Gastrocnemius medialis (tissue), 4 donors: ENCODE measurements around the gene MPHOSPH9. TPM values are rescaled to one million over a fixed set of nuclear protein-coding genes. Genes with fewer than 3 reads are reported as not detected.

ENCODE experiments used
- ATAC-seq, 2 donors: fragments of 150-250 bp; one replicate each; pipeline ENCODE4 v1.9.1; 2016
- DNase-seq, 2 donors: peaks; one replicate each; pipeline ENCODE4 v3.0.0-alpha.2; 2019
- H3K27ac ChIP-seq, 4 donors: fragments of 200-600 bp; sonication (generic); 1 replicate in 1 of 4; 2 replicates in 3 of 4; pipeline ENCODE4 v1.5.1; 2016 to 2018; ENCODE audit warnings: mild to moderate bottlenecking in 2 of 4, moderate library complexity in 1 of 4
- H3K27me3 ChIP-seq, 3 donors: fragments of 200-600 bp; sonication (generic) in 2 of 3; 1 replicate in 1 of 3; 2 replicates in 2 of 3; pipeline versions ENCODE4 v1.5.1 to v1.6.0; 2016 to 2019; ENCODE audit warnings: mild to moderate bottlenecking in 1 of 3, moderate library complexity in 1 of 3
- H3K36me3 ChIP-seq, 2 donors: fragments of 200-600 bp; sonication (generic) in 1 of 2; one replicate each; pipeline ENCODE4 v1.5.1; 2017 to 2018
- H3K4me1 ChIP-seq, 2 donors: fragments of 200-600 bp; sonication (generic) in 1 of 2; one replicate each; pipeline ENCODE4 v1.5.1; 2016 to 2017; ENCODE audit warnings: mild to moderate bottlenecking in 2 of 2
- H3K4me3 ChIP-seq, 4 donors: fragments of 200-600 bp; sonication (generic) in 3 of 4; 1 replicate in 1 of 4; 2 replicates in 3 of 4; pipeline ENCODE4 v1.5.1; 2016 to 2019; ENCODE audit warnings: mild to moderate bottlenecking in 2 of 4
- H3K9me3 ChIP-seq, 3 donors: fragments of 200-600 bp; sonication (generic) in 2 of 3; 1 replicate in 1 of 3; 2 replicates in 2 of 3; pipeline ENCODE4 v1.5.1; 2016 to 2019
- CTCF ChIP-seq, 5 experiments: fragments of 450-650 bp in 3 of 5; fragments of 200-600 bp in 2 of 5; sonication (generic) in 2 of 5; IDR thresholded peaks in 4 of 5; conservative IDR thresholded peaks in 1 of 5; 1 replicate in 4 of 5; 2 replicates in 1 of 5; pipeline ENCODE4 v1.5.1; 2016 to 2019; ENCODE audit warnings: antibody characterized with exemption in 5 of 5, mild to moderate bottlenecking in 3 of 5, moderate library complexity in 3 of 5
- POLR2A ChIP-seq, 2 donors: fragments of 450-650 bp; IDR thresholded peaks; one replicate each; pipeline ENCODE4 v1.6.1; 2017; ENCODE audit warnings: antibody characterized with exemption in 2 of 2, mild to moderate bottlenecking in 2 of 2, moderate library complexity in 2 of 2
- in situ Hi-C, 4 donors: fragments of 200-750 bp; cut with MboI; loops; one replicate each; pipeline versions ENCODE4 v1.15.0 to v1.8.0; 2017; ENCODE audit warnings: low sequenced_read_pairs in 4 of 4
- intact Hi-C: fragments of 100-400 bp; cut with DNase I; formaldehyde crosslinking; loops from one replicate; pipeline ENCODE4 v1.15.1; 2023; ENCODE audit warnings: low total_unique reads
- total RNA-seq, 4 donors: library from RNA; depleted of rRNA; stranded (reverse); fragments of >200 nt; gene quantifications; one replicate each; pipeline versions ENCODE4 v1.1.0 to v1.2.3, GENCODE V29; 2016

Gene MPHOSPH9
- total RNA-seq, 4 donors from 2014 or later, result 8.5 to 35.4 (median 12.7) TPM

- Histone ChIP-seq H3K36me3 (no peaks in the 10 kb centered on the region), H3K4me1 (peaks cover 29 to 30% of the 10 kb centered on the region in 2 donors), H3K27ac (no peak overlapping the region), H3K4me3 (no peak overlapping the region), H3K9me3 (no peaks in the 10 kb centered on the region), H3K27me3 (no peaks in the 10 kb centered on the region)
- intact Hi-C loops (no loop called here), in situ Hi-C loops (no loop called here)
- ATAC-seq (no peak), DNase-seq (no peak)
- TF ChIP-seq CTCF (IDR thresholded peaks at IDR 0.05 in 4 of 5, conservative IDR thresholded peaks at IDR 0.05 in 1 of 5) (no peak), POLR2A (IDR thresholded peaks at IDR 0.05) (no peak)
Measured at GRCh38 chr12:123245678-123246077, 12.7 kb upstream of the MPHOSPH9 start.

DNA sequence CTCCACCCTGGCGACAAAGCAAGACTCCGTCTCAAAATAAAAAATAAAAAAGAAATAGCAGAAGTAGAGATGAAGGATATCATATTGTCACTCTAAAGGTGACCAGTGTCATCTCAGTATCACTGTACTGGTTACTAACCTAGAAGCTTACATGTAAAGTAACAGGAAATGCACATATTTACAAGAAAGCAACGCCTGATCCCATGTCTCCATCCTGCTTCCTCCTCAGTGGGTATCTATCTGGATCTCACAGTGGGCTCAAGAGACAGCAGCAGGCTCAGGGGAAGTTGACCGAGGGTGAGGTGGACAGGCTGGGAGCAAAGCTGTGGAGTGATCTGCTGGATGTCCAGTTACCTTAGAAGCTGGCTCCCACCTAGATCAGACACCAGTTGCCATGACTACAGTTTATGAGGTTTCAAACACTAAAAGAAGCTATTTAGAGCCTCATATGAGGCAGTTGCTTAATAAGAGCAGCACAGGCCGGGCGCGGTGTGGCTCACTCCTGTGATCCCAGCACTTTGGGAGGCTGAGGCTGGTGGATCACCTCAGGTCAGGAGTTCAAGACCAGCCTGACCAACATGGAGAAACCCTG is 10.8 kb upstream of the MPHOSPH9 start:
- Histone ChIP-seq H3K9me3 (no peaks in the 10 kb centered on the region), H3K4me3 (no peak overlapping the region), H3K36me3 (no peaks in the 10 kb centered on the region), H3K27me3 (no peaks in the 10 kb centered on the region), H3K4me1 (peaks cover 23 to 28% of the 10 kb centered on the region in 2 donors), H3K27ac (no peak overlapping the region)
- TF ChIP-seq POLR2A (IDR thresholded peaks at IDR 0.05) (no peak), CTCF (IDR thresholded peaks at IDR 0.05 in 4 of 5, conservative IDR thresholded peaks at IDR 0.05 in 1 of 5) (no peak)
- in situ Hi-C loops, result no loop called here
- DNase-seq, result no peak
- ATAC-seq, result no peak
- intact Hi-C loops, result no loop called here

- Histone ChIP-seq H3K4me3 (no peak overlapping the region), H3K27me3 (no peaks in the 10 kb centered on the region), H3K36me3 (no peaks in the 10 kb centered on the region), H3K4me1 (peaks cover 24% of the 10 kb centered on the region in 2 donors), H3K9me3 (no peaks in the 10 kb centered on the region), H3K27ac (peak overlapping the region; percentile 21 to 70 (median 54))
- ATAC-seq, result peak; percentile 37 to 71
- intact Hi-C loops (no loop called here), in situ Hi-C loops (no loop called here)
- TF ChIP-seq CTCF (IDR thresholded peaks at IDR 0.05 in 4 of 5, conservative IDR thresholded peaks at IDR 0.05 in 1 of 5), result no peak
- no peak for TF ChIP-seq POLR2A (IDR thresholded peaks at IDR 0.05)
- DNase-seq, result no peak
Measured at GRCh38 chr12:123242116-123242904, 9.4 kb upstream of the MPHOSPH9 start.

DNA sequence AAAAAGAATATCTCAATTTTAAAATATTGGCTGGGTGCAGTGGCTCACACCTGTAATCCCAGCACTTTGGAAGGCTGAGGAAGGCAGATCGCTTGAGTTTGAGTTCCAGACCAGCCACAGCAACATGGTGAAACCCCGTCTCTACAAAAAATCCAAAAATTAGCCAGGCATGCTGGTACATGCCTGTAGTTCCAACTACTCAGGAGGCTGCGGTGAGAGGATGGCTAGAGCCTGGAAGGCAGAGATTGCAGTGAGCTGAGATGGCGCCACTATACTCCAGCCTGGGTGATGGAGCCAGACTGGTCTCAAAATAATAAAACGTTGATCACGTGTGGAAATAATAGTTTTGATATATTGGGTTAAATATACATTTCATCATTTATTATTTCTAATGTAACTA is 6.0 kb upstream of the MPHOSPH9 start:
- H3K4me3 ChIP-seq, result no peak overlapping the region
- H3K4me1 ChIP-seq, result peaks cover 32 to 37% of the 10 kb centered on the region in 2 donors
- H3K36me3 ChIP-seq, result peaks cover 0 to 9% of the 10 kb centered on the region in 2 donors
- intact Hi-C loops, result loop anchor here (2.0 kb wide), 1 partner anchor 196 kb away; no protein-coding TSS in a partner anchor
- H3K27me3 ChIP-seq, result no peaks in the 10 kb centered on the region
- no peak for TF ChIP-seq POLR2A (IDR thresholded peaks at IDR 0.05)
- no peak for TF ChIP-seq CTCF (IDR thresholded peaks at IDR 0.05 in 4 of 5, conservative IDR thresholded peaks at IDR 0.05 in 1 of 5)
- no peaks in the 10 kb centered on the region for H3K9me3 ChIP-seq
- in situ Hi-C loops, result loop anchor here in 2 of 4 donors (10.0 kb wide), 2 partner anchors 194 to 264 kb away; partner anchors contain the start of gene OGFOD2 (in 1 of the 2)
- DNase-seq (no peak), ATAC-seq (no peak)
- H3K27ac ChIP-seq, result no peak overlapping the region
